HG02840 (cell line): Measurements from ENCODE around the gene MALT1.
A peak's percentile ranks its signal among the peaks of the same experiment; 100 is the strongest.
"Not testable (repeated sequence)": the region's sequence is repeated elsewhere in the genome, so short reads cannot be mapped to it uniquely, and the experiment has no call there.

ENCODE experiments used
- ATAC-seq: cut with Tn5 transposase; IDR thresholded peaks from one replicate; pipeline ENCODE4 v1.9.1; 2021; ENCODE audit warnings: mild to moderate bottlenecking, moderate library complexity, moderate number of reproducible peaks; ENCODE audit not compliant: unreplicated experiment, low FRiP score

The MALT1 gene

GRCh38 chr18:58653144-58653722 lies 18.0 kb upstream of the MALT1 start:
- ATAC-seq, result not testable (repeated sequence)

GRCh38 chr18:58653814-58654509 lies 17.3 kb upstream of the MALT1 start:
- ATAC-seq, result no peak

- ATAC-seq, result no peak
Measured at GRCh38 chr18:58654896-58655614, 16.2 kb upstream of the MALT1 start.

DNA sequence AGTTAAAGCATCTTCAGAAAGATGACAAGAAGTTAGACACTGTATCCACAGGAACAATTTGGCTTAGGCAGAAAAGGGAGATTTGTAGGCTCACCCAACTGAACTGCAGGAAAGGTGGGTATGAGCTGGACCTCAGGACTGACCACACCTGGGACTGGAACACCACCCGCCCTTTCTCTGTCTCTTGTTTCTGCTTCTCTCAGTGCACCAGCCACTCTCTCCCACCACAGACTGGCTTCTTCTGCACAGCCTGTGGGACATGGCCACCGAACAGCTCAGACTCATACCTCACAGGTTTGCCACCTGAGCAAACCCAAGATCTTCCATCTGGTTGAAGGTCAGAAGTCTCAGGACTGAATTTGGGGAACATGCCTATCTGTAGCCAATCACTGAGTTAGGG lies 14.2 kb upstream of the MALT1 start:
- no peak for ATAC-seq

GRCh38 chr18:58657494-58657893 lies 13.8 kb upstream of the MALT1 start:
- ATAC-seq, result peak; percentile 1

- no peak for ATAC-seq
Measured at GRCh38 chr18:58659691-58660090, 11.6 kb upstream of the MALT1 start.

GRCh38 chr18:58660915-58661314 lies 10.3 kb upstream of the MALT1 start:
- ATAC-seq, result no peak

GRCh38 chr18:58661423-58661822 lies 9.8 kb upstream of the MALT1 start:
- ATAC-seq, result no peak

GRCh38 chr18:58662118-58662517 lies 9.1 kb upstream of the MALT1 start:
- ATAC-seq, result no peak

DNA sequence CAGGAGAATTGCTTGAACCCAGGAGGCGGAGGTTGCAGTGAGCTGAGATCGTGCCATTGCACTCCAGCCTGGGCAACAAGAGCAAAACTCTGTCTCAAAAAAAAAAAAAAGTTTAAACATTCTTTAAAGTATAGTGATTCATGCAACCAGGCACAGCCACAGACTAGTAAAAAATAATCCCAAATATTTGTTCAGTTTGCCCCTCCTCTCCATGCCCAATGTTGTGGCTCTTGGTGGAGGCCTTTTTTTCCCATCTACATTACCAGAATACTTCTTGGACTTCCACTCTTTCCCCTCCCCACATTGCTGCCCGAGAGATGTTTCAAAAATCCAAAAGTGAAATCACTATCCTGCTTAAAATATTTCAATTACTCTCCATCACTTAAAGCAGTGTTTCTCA lies 5.1 kb upstream of the MALT1 start:
- ATAC-seq, result no peak

- no peak for ATAC-seq
Measured at GRCh38 chr18:58668211-58668610, 3.1 kb upstream of the MALT1 start.

DNA sequence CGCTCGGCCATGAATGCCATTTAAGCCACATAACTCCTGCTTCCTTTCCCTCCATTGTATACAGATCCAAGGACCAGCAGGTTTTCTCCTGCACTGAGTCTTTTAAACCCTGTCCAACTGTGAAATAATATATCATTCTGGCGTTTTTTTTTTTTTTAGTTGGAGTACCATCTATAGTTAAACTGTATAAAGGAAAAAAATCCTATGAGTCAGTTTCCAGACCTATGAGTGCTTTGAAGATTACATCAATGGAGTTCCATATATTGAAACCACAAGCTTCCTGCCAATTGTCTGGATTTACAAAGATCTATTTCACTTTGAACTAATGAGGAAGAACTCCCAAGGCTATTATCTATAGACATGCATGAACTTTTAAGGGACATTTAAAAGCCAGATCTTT lies 2.4 kb upstream of the MALT1 start:
- ATAC-seq, result no peak

DNA sequence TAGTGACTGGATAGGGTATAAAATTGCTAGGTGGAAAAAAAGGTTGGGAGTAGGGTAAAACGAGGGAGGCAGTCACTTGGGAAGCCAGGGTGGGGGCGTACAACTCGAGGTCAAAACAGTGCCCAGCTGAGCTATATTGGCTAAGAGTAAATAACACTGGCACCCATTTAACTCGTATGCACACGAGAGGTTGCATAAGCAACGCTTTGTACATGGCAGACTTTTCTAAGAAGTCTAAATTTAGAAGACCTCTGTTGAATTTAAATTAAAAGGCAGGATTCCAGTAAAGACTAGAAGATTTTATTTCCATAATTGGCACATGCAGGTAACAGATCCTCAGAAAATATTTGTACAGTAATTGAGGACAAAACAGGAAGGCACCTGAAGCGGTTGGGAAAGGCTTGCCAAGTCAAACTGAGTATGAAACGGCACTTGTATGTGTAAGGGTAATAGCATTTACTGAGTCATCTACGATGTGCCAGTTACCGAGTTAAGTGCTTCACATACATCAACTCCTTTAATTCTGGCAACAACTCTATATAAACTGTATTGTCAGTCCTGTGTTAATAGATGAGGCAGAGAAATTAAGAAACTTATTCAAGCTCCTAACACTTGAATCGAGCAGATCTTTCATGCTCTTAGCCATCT lies 1.4 kb upstream of the MALT1 start:
- no peak for ATAC-seq

DNA sequence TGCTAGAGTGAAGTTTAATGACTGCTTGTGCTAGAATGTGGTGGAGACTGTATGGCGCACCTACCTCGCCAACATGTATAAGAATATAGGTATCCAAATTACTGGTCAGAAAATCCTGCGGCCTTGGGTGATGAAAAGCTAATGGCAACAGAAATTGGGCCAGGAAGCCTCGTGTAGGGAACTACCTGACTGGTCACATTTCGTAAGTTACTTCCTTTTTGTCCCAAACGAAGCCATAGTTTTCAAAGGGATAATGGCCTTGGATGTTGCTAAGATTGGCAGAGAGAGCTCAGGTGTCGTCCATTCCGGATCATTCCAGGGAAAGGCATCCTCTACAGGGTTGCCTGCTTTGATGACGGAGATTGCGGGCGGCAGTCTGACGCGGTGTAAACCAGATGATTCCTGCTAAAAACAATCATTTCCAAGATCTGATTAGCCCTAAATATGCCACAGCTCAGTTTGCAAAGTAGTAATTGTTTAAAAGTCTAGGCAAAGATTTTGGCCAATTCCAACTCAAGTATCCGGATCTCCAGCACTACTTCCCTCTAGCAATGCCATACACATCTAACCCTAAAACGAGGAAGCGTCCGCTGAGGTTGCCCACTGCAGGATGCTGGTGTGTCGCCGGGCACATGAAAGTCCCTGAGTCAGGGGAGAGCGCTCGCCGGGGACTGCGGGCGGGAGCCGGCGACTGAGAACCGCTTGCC lies 708 bp upstream of the MALT1 start:
- ATAC-seq, result no peak

DNA sequence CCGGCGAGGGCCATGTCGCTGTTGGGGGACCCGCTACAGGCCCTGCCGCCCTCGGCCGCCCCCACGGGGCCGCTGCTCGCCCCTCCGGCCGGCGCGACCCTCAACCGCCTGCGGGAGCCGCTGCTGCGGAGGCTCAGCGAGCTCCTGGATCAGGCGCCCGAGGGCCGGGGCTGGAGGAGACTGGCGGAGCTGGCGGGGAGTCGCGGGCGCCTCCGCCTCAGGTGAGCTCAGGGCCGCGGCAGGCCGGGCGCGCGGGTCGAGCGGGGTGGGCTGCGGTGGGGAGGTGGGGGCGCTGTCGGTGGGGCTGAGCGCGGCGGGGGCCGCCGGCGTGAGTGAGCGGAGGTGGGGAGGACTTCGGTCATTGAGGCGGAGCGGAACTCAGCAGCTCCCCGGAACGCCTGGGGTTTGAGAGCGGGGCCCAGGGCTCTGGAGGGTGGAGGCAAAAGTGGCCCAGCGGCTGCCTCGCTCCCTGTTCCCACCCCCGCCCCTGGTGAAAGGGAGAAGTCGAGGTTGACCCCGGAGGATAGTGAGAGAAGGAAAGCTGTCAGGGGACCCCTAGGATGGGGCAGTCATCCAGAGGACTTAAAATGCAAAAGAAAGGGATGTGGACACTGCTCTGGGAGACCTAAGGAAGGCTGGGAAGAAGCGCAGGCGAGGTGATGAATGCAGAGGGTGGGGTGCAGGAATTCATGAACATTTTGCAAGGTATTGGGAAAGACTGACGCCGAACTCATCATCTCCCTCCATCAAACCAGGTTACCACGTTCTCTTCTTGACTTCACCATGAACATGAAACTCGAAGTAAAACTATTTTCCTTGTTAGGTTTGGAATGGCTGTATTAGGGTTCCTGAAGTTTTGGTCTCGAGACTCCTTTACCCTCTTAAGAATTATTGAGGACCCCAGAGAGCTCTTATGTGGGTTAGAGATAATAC lies 633 bp downstream of the MALT1 start:
- ATAC-seq, result peak; percentile 31

DNA sequence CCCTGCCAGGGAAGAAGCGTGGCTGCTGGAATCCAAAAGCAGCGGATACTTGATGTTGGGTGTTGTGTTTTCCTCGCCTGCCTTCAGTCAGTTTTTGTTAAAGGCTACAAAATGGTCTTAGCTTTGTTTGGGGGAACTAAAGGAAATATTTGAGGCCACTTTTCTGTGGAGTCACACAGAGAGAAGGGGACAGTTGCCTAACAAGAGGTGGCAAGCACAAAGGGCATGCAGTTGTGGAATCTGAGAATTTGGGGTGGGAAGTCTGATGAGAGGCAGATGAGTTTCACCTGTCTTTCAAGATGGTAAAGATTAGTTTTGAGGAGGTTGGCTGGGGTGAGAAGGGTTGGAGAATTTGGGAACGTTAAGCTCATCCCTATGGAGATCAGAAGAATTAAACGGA lies 2.9 kb downstream of the MALT1 start:
- no peak for ATAC-seq

DNA sequence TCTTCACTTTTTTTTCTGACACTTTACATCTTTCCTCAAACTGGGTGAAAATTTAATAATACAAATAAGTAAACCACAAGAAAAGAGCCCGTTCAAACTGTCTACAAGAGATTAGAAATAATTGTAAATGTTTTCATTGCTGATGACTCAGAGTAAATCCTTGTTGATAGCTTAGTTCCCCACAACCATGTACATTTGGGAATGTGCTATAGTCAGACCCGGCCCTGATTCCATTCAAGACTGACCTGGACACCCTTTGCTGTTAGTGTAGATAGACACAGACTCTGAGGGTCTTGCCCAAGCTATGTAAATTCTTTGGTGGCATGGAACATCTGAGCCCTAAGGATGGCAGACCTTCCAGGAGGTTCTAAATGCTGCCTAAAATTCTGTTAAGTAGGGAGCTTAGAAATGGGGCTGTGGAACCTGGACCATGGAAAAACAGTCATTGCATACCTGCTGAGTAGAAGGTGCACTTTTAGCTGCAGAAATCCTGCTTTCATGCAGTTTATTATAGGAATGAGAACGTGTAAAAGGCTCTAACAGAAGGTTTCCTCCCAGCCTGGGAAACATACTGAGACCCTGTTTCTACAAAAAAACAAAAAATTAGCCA lies 3.7 kb downstream of the MALT1 start:
- ATAC-seq, result no peak

DNA sequence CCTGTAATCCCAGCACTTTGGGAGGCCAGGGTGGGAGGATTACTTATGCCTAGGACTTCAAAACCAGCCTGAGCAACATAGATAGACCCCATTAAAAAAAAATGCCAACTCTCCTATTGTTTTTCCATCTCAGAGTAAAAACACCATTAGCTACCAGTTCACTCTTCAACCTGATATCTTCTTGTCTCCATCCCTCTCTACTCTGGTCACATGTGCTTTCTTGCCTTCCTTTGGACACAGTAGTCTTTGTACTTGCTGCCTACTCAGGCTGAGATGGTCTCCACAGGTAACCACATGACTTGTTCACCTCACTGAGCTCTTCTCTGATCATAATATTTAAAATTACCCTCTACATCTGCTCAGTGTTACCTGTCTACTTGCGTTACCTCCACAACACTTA lies 5.0 kb downstream of the MALT1 start:
- no peak for ATAC-seq

DNA sequence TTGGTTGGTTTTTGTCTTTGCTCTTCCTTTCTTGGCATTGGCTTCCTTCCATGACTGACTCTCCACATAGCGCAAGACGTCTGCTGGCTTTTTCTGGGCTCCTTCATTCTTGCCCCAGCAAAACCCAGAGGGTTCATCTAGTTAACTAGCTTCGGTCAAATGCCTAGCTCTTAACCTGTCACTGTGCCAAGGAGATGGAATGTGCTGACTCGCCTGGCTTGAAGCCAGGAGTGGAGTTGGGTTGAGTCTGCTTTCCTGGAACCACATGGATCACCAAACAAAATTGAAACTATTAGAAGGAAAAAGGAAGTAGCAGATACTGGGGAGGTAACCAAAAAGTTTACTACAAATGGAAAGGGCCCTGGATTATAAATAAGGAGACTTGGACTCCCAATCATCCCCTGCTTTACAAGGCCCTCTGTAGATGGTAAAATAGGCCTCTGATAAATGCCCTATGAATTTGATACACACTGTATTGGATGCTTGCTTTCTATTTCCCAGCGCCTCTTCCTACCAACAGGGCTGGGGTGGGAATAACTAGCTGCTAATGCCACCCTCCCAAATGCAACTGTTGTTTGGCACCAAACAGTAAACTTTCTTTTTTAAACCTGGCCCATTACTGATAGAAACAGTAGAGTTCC lies 11.3 kb downstream of the MALT1 start:
- no peak for ATAC-seq
